Epithelial cell of proximal tubule (primary cell): ENCODE results near the gene MAPKBP1. TPM values are rescaled to one million over a fixed set of nuclear protein-coding genes. Genes with fewer than 3 reads are reported as not detected.
A peak's percentile ranks its signal among the peaks of the same experiment; 100 is the strongest.
"Not testable (repeated sequence)": the region's sequence is repeated elsewhere in the genome, so short reads cannot be mapped to it uniquely, and the experiment has no call there.

ENCODE experiments used
- DNase-seq: peaks from one replicate; pipeline ENCODE4 v3.0.0-alpha.2; 2011; ENCODE audit warnings: low read depth
- H3K4me3 ChIP-seq: 2 replicates; pipeline ENCODE4 v1.5.1; 2011; ENCODE audit warnings: low read depth, mild to moderate bottlenecking, low read length
- total RNA-seq: library from RNA; depleted of rRNA; stranded (reverse); fragments of >200 nt; gene quantifications from 2 replicates; pipeline ENCODE4 v1.2.3, GENCODE V29; 2015
- TF ChIP-seq, protein P1 (sequence below): conservative IDR thresholded peaks from 2 replicates; pipeline ENCODE4 v1.5.1; 2012; ENCODE audit warnings: low read depth, mild to moderate bottlenecking, low read length

Gene MAPKBP1
- total RNA-seq, 1 donor from 2014 or later = 14.4 TPM

GRCh38 chr15:41735046-41735445 lies 39.2 kb upstream of the MAPKBP1 start:
- no peak overlapping the region for H3K4me3 ChIP-seq
- no peak for DNase-seq
- TF ChIP-seq, protein P1, sequence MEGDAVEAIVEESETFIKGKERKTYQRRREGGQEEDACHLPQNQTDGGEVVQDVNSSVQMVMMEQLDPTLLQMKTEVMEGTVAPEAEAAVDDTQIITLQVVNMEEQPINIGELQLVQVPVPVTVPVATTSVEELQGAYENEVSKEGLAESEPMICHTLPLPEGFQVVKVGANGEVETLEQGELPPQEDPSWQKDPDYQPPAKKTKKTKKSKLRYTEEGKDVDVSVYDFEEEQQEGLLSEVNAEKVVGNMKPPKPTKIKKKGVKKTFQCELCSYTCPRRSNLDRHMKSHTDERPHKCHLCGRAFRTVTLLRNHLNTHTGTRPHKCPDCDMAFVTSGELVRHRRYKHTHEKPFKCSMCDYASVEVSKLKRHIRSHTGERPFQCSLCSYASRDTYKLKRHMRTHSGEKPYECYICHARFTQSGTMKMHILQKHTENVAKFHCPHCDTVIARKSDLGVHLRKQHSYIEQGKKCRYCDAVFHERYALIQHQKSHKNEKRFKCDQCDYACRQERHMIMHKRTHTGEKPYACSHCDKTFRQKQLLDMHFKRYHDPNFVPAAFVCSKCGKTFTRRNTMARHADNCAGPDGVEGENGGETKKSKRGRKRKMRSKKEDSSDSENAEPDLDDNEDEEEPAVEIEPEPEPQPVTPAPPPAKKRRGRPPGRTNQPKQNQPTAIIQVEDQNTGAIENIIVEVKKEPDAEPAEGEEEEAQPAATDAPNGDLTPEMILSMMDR = no peak

DNA sequence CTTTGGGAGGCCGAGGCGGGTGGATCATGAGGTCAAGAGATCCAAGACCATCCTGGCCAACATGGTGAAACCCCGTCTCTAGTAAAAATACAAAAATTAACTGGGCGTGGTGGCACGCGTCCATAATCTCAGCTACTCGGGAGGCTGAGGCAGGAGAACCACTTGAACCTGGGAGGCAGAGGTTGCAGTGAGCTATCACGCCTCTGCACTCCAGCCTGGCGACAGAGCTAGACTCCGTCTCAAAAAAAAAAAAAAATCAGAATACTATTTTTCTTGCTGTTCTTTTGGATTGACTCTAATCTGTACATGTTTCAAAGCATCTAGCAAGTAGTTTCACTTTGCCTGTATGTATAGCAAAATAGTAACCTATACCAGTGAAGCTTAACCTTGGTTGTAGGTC lies 38.8 kb upstream of the MAPKBP1 start:
- not testable (repeated sequence) for DNase-seq, H3K4me3 ChIP-seq

DNA sequence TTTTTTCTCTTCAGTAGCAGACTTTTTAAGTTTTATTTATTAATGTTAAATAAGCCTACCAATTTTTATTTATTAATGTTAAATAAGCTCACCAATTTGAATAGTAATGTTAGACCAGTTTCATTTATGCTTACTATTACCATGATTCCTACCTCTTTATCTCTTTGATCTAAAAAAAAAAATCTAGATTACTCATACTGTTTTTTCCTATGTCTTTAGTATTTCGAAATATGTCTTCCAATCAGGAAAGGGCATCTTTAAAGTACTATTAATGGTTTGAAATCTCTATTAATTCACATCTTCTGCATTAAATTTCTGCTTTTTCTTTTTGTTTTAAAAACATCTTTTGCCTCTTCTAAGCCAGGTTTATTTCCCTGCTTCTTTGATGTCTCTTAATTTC lies 27.5 kb upstream of the MAPKBP1 start:
- H3K4me3 ChIP-seq = no peak overlapping the region
- DNase-seq = no peak
- TF ChIP-seq, protein P1 = no peak

DNA sequence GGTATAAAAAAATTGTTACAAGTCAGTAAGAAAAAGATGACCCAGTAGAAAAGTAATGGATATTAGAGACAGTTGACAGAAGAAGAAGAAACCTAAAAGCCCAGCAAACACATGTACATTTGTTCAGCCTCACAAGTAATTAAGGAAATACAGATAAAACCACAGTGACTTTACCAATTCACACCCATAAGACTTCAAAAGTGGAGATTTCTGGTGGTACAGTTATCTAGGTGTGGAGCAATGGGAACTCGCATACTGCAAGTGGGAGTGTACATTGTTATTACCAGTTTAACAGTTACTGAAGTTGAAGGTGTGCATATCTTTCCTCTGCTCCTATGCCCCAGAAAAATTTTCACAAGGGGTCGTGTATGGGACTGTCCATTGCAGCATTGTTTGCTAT lies 18.1 kb upstream of the MAPKBP1 start:
- no peak for DNase-seq
- TF ChIP-seq, protein P1 = no peak
- H3K4me3 ChIP-seq = no peak overlapping the region

DNA sequence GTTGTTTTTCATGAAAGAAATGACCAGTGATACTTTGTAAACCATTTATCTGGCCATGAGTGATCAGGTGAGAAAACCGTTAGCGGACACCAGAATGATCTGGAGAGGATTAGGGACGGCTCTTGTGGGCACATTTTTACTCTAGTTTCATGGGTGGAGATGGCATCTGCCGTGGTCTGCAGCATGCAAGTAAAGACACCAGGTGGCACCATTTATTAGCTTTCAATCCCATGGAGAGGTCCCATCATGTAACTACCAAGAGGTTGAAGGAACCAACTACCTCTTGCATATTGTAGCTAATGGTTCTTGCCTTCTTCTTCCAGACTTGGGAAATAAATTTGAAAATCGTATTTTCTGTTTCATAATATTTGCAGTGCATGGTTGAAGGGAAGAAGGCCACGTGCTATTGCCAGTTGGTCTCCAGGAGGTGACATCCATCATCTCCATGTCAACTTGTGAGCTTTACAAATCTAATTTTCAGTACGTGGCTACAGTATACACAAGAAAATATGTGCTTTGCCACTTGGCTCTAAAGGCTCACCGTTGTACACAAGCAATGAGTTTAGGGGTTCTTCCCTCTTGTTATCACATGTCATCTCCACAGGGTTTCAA lies 1.5 kb upstream of the MAPKBP1 start:
- no peak for DNase-seq
- TF ChIP-seq, protein P1 = peak; percentile 80
- no peak overlapping the region for H3K4me3 ChIP-seq

GRCh38 chr15:41773332-41773728 lies 954 bp upstream of the MAPKBP1 start:
- peak overlapping the region; percentile 70 for H3K4me3 ChIP-seq
- TF ChIP-seq, protein P1 = no peak

DNA sequence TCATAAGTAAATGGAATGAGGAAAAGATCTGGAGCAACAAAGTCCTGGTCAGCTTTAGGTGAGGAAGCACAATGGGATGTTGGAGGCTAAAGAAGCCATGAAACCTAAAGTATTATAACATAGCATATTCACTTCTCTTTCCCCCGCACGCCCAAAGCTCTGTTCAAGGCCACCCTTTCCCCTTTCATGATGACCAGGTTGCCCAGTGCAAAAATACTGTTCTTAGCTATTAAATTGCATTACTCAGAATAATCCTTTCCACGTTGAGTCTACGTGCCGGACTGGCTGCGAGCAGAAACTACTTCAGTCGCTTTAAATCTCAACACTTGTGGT lies 589 bp upstream of the MAPKBP1 start:
- peak overlapping the region; percentile 70 for H3K4me3 ChIP-seq
- TF ChIP-seq, protein P1 = no peak
- no peak for DNase-seq

More at GRCh38 chr15:41773332-41773728, 954 bp upstream of the MAPKBP1 start:
- no peak for DNase-seq
